HG03025 (cell line): ENCODE results near the gene STK40.
A peak's percentile ranks its signal among the peaks of the same experiment; 100 is the strongest.

Experiments
- ATAC-seq: cut with Tn5 transposase; IDR thresholded peaks from one replicate; pipeline ENCODE4 v1.9.1; 2021; ENCODE audit warnings: mild to moderate bottlenecking, moderate library complexity; ENCODE audit not compliant: unreplicated experiment, low FRiP score

Gene STK40

GRCh38 chr1:36385410-36386264, at the start of gene STK40:
Gene STK40, minus strand, starts transcription at chr1:36385924. Its CDS starts 24,592 bp downstream, at chr1:36361332.
- ATAC-seq: peak; percentile 82

- no peak for ATAC-seq
Measured at GRCh38 chr1:36433102-36433501, 47.4 kb upstream of the STK40 start.

- ATAC-seq: no peak
Measured at GRCh38 chr1:36432616-36433015, 46.9 kb upstream of the STK40 start.

- ATAC-seq: no peak
Measured at GRCh38 chr1:36425791-36426190, 40.1 kb upstream of the STK40 start.

- no peak for ATAC-seq
Measured at GRCh38 chr1:36421649-36422048, 35.9 kb upstream of the STK40 start.

GRCh38 chr1:36420836-36421317, 35.2 kb upstream of the STK40 start:
- ATAC-seq: no peak

GRCh38 chr1:36420409-36420808, 34.7 kb upstream of the STK40 start:
- no peak for ATAC-seq

- ATAC-seq: no peak
Measured at GRCh38 chr1:36419569-36419968, 33.8 kb upstream of the STK40 start.

GRCh38 chr1:36419140-36419539, 33.4 kb upstream of the STK40 start:
- no peak for ATAC-seq

GRCh38 chr1:36417931-36418330, 32.2 kb upstream of the STK40 start:
- ATAC-seq: no peak

GRCh38 chr1:36415661-36416326, 30.1 kb upstream of the STK40 start:
- ATAC-seq: no peak

- ATAC-seq: no peak
Measured at GRCh38 chr1:36414384-36414783, 28.7 kb upstream of the STK40 start.

GRCh38 chr1:36411674-36412648, 26.2 kb upstream of the STK40 start:
- no peak for ATAC-seq

- no peak for ATAC-seq
Measured at GRCh38 chr1:36408479-36408878, 22.8 kb upstream of the STK40 start.

GRCh38 chr1:36406440-36406839, 20.7 kb upstream of the STK40 start:
- no peak for ATAC-seq

GRCh38 chr1:36402504-36402890, 16.8 kb upstream of the STK40 start:
- no peak for ATAC-seq

GRCh38 chr1:36401602-36402503, 16.1 kb upstream of the STK40 start:
- ATAC-seq: no peak

GRCh38 chr1:36400825-36401601, 15.3 kb upstream of the STK40 start:
- ATAC-seq: no peak

GRCh38 chr1:36400514-36400824, 14.7 kb upstream of the STK40 start:
- no peak for ATAC-seq
